NB4 (cell line): Measurements from ENCODE around the gene GMDS.

ENCODE experiments used
- DNase-seq: peaks from one replicate; pipeline ENCODE4 v3.0.0; 2010; ENCODE audit warnings: low read depth
- H3K4me3 ChIP-seq: one replicate; pipeline ENCODE4 v1.5.1; 2011; ENCODE audit warnings: mild to moderate bottlenecking, low read depth, low read length, moderate library complexity
- CTCF ChIP-seq: IDR thresholded peaks from one replicate; pipeline ENCODE4 v1.5.1; 2012; ENCODE audit warnings: low read depth, low read length
- MYC ChIP-seq: IDR thresholded peaks from 2 replicates; pipeline ENCODE4 v1.6.1; 2011; ENCODE audit warnings: low read depth, low read length
- POLR2A ChIP-seq: IDR thresholded peaks from 2 replicates; pipeline ENCODE4 v1.6.1; 2011; ENCODE audit warnings: mild to moderate bottlenecking; ENCODE audit not compliant: insufficient read length; ENCODE audit errors: extremely low read depth
- TF ChIP-seq, protein P1 (sequence below): IDR thresholded peaks from 2 replicates; pipeline ENCODE4 v1.6.1; 2011; ENCODE audit warnings: low read depth, low read length

GMDS gene

DNA sequence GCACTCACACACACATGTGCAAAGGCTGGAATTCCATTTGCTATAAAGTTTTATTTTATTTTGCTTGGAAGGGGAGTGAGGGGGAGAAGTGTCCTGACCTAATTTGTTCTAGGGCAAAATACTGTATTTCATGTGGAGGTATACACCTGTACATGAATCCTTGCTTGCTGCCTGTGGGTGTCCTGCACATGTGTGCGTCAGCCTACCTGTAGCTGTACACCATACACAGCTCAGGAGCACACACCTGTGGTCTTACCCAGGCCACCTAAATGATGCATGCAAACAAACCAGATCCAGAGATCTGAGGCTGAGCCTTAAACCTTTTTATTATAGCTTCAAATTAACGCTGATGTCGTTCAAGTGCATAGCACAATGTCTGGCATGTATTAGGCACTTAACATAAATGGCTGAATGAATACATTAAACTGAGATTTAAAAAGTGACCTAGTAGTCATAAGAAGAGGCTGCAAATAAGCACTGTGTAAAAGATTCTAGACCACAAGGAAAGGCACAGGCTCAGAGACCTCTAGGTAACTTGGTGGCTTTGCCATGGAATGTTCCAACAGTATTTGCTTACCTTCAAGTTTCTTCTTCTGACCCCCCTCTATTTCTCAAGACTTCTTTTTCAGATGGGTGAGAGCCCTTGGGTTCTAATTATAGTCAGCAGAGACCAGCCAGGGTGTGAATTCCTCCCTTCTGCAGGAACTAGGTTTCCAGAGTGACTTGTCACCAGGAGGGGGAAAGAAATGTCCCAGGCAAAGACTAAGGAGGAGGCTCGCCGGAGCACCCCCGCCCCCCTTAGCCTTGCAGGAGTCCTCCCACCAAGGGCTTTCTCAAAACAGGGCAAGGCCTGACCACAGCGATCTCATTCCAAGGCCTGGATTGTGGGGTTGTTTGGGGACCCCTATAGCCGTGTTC lies 622.3 kb downstream of the GMDS start:
- no peak for DNase-seq
- no peak overlapping the region for H3K4me3 ChIP-seq
- TF ChIP-seq MYC (no peak), POLR2A (no peak), CTCF (no peak)
- TF ChIP-seq, protein P1, sequence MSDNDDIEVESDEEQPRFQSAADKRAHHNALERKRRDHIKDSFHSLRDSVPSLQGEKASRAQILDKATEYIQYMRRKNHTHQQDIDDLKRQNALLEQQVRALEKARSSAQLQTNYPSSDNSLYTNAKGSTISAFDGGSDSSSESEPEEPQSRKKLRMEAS: no peak

- no peak for DNase-seq
- no peak overlapping the region for H3K4me3 ChIP-seq
- TF ChIP-seq, protein P1: no peak
- TF ChIP-seq POLR2A: no peak
- TF ChIP-seq CTCF: no peak
- TF ChIP-seq MYC: no peak
Measured at GRCh38 chr6:1622220-1622850, 623.1 kb downstream of the GMDS start.

- no peak for DNase-seq
- H3K4me3 ChIP-seq: no peak overlapping the region
- TF ChIP-seq CTCF: no peak
- TF ChIP-seq MYC: no peak
- TF ChIP-seq POLR2A: no peak
- TF ChIP-seq, protein P1: no peak
Measured at GRCh38 chr6:1621070-1621701, 624.2 kb downstream of the GMDS start.

DNA sequence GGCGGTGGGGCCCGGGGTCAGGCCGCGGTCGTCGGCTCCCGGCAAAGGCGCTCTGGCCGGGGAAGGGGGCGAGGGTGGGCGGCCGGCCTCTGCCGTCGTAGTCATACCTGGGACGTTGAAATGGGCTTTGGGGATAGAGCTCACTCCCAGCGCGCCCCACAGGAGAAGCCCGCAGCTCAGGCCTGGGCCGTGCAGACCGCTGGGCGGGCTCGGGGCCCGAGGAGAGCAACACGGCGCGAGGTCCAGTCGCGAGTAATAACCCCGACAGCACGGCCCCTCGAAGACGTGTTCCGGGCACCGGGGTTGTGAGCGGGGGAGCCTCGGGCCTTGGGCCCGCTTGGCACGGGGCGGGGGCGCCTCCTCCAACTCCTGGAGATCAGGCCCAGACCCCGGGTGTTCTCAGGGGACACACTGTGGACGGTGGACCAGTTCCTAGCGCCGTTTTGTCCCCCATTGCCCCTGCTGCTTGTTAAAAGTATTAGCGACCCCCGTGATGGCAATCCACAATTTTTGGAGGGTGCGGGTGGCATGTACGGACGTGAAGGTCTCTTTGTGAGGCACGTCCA lies 624.8 kb downstream of the GMDS start:
- H3K4me3 ChIP-seq: no peak overlapping the region
- DNase-seq: no peak
- TF ChIP-seq, protein P1: no peak
- TF ChIP-seq POLR2A (no peak), CTCF (no peak), MYC (no peak)

GRCh38 chr6:1619673-1620503 lies 625.5 kb downstream of the GMDS start:
- DNase-seq: no peak
- H3K4me3 ChIP-seq: no peak overlapping the region
- TF ChIP-seq CTCF: no peak
- TF ChIP-seq, protein P1: no peak
- no peak for TF ChIP-seq MYC
- no peak for TF ChIP-seq POLR2A
